ENCODE measurements around the gene CCR9. TPM values are rescaled to one million over a fixed set of nuclear protein-coding genes. Genes with fewer than 3 reads are reported as not detected.
A peak's percentile ranks its signal among the peaks of the same experiment; 100 is the strongest.

Gene CCR9
- total RNA-seq, 1 donor from 2014 or later = not detected

GRCh38 chr3:45937206-45938042 is 51.1 kb downstream of the CCR9 start:
- Histone ChIP-seq H3K27ac (no peak overlapping the region), H3K36me3 (peaks cover 6% of the 10 kb centered on the region), H3K27me3 (no peaks in the 10 kb centered on the region), H2AFZ (replicated peaks) (no peak overlapping the region), H3K9me3 (ENCODE audit: low read depth) (no peaks in the 10 kb centered on the region), H3K9ac (no peak overlapping the region), H3K4me1 (no peaks in the 10 kb centered on the region), H3K79me2 (ENCODE audit: low read depth) (no peaks in the 10 kb centered on the region), H4K20me1 (ENCODE audit: low read depth) (no peaks in the 10 kb centered on the region), H3K4me2 (no peak overlapping the region), H3F3A (ENCODE audit: low read depth) (no peaks in the 10 kb centered on the region), H3K4me3 (no peak overlapping the region)
- DNase-seq (ENCODE audit: low spot score) = no peak
- Mint-ChIP-seq H3K27me3 (ENCODE audit: insufficient read depth, low read depth) (no peaks in the 10 kb centered on the region), H3K27ac (no peak overlapping the region), H3K4me3 (no peak overlapping the region), H3K36me3 (peaks cover 21% of the 10 kb centered on the region), H3K9me3 (no peaks in the 10 kb centered on the region), H3K4me1 (peaks cover 3% of the 10 kb centered on the region)
- no peak for TF ChIP-seq EZH2 (IDR thresholded peaks at IDR 0.05)
- no peak for TF ChIP-seq CTCF (IDR thresholded peaks at IDR 0.05)
- TF ChIP-seq EZH2phosphoT487 (IDR thresholded peaks at IDR 0.05) = no peak

GRCh38 chr3:45938043-45938435 is 51.7 kb downstream of the CCR9 start:
- Mint-ChIP-seq H3K4me3 (no peak overlapping the region), H3K27me3 (ENCODE audit: insufficient read depth, low read depth) (no peaks in the 10 kb centered on the region), H3K4me1 (peaks cover 3% of the 10 kb centered on the region), H3K9me3 (no peaks in the 10 kb centered on the region), H3K36me3 (peaks cover 18% of the 10 kb centered on the region), H3K27ac (no peak overlapping the region)
- no peaks in the 10 kb centered on the region for H4K20me1 ChIP-seq (ENCODE audit: low read depth)
- no peaks in the 10 kb centered on the region for H3K4me1 ChIP-seq
- no peak overlapping the region for H3K9ac ChIP-seq
- no peak overlapping the region for H3K4me3 ChIP-seq
- DNase-seq (ENCODE audit: low spot score) = no peak
- H3K36me3 ChIP-seq = peaks cover 6% of the 10 kb centered on the region
- no peaks in the 10 kb centered on the region for H3K27me3 ChIP-seq
- H3F3A ChIP-seq (ENCODE audit: low read depth) = no peaks in the 10 kb centered on the region
- no peak overlapping the region for H2AFZ ChIP-seq (replicated peaks)
- no peak overlapping the region for H3K4me2 ChIP-seq
- no peaks in the 10 kb centered on the region for H3K79me2 ChIP-seq (ENCODE audit: low read depth)
- no peaks in the 10 kb centered on the region for H3K9me3 ChIP-seq (ENCODE audit: low read depth)
- no peak overlapping the region for H3K27ac ChIP-seq
- TF ChIP-seq EZH2 (IDR thresholded peaks at IDR 0.05) = no peak
- no peak for TF ChIP-seq CTCF (IDR thresholded peaks at IDR 0.05)
- TF ChIP-seq EZH2phosphoT487 (IDR thresholded peaks at IDR 0.05) = no peak

- Histone ChIP-seq H3K9me3 (ENCODE audit: low read depth) (no peaks in the 10 kb centered on the region), H3K27ac (no peak overlapping the region), H4K20me1 (ENCODE audit: low read depth) (no peaks in the 10 kb centered on the region), H2AFZ (replicated peaks) (no peak overlapping the region), H3K4me2 (no peak overlapping the region), H3K4me3 (no peak overlapping the region), H3F3A (ENCODE audit: low read depth) (no peaks in the 10 kb centered on the region), H3K79me2 (ENCODE audit: low read depth) (no peaks in the 10 kb centered on the region), H3K27me3 (no peaks in the 10 kb centered on the region), H3K4me1 (no peaks in the 10 kb centered on the region), H3K36me3 (no peaks in the 10 kb centered on the region), H3K9ac (no peak overlapping the region)
- no peak for TF ChIP-seq EZH2 (IDR thresholded peaks at IDR 0.05)
- no peak for TF ChIP-seq EZH2phosphoT487 (IDR thresholded peaks at IDR 0.05)
- peak; percentile 84 for TF ChIP-seq CTCF (IDR thresholded peaks at IDR 0.05)
- H3K27ac Mint-ChIP-seq = no peak overlapping the region
- no peak overlapping the region for H3K4me3 Mint-ChIP-seq
- H3K9me3 Mint-ChIP-seq = no peaks in the 10 kb centered on the region
- H3K27me3 Mint-ChIP-seq (ENCODE audit: insufficient read depth, low read depth) = no peaks in the 10 kb centered on the region
- peaks cover 3% of the 10 kb centered on the region for H3K4me1 Mint-ChIP-seq
- peaks cover 14% of the 10 kb centered on the region for H3K36me3 Mint-ChIP-seq
- DNase-seq (ENCODE audit: low spot score) = peak; percentile 86
Measured at GRCh38 chr3:45938864-45939263, 52.5 kb downstream of the CCR9 start.
